Smooth muscle cell (in vitro differentiated cells): ENCODE data around the gene OSTN. TPM values are rescaled to one million over a fixed set of nuclear protein-coding genes. Genes with fewer than 3 reads are reported as not detected.

Experiments used
- DNase-seq: peaks from one replicate; lab custom pipeline; 2025; ENCODE audit not compliant: unreplicated experiment; lab: John Stamatoyannopoulos, UW
- H2AFZ ChIP-seq: fragments of 200-600 bp; sonication (generic); 2 replicates; pipeline ENCODE4 v1.6.0; 2016; ENCODE audit warnings: antibody characterized with exemption, low read depth, mild to moderate bottlenecking
- H3F3A ChIP-seq: fragments of 200-600 bp; sonication (generic); 2 replicates; pipeline ENCODE4 v1.6.0; 2017; ENCODE audit warnings: antibody characterized with exemption, low read depth
- H3K27ac ChIP-seq: fragments of 200-600 bp; sonication (generic); 2 replicates; pipeline ENCODE4 v1.5.1; 2016; ENCODE audit warnings: low read depth, mild to moderate bottlenecking
- H3K27me3 ChIP-seq: fragments of 200-600 bp; sonication (generic); 2 replicates; pipeline ENCODE4 v1.6.1; 2016; ENCODE audit warnings: low read depth, mild to moderate bottlenecking
- H3K36me3 ChIP-seq: fragments of 200-600 bp; sonication (generic); 2 replicates; pipeline ENCODE4 v1.5.1; 2016; ENCODE audit warnings: low read depth
- H3K4me1 ChIP-seq: fragments of 200-600 bp; sonication (generic); 2 replicates; pipeline ENCODE4 v1.5.1; 2016; ENCODE audit warnings: low read depth
- H3K4me2 ChIP-seq: fragments of 200-600 bp; sonication (generic); 2 replicates; pipeline ENCODE4 v1.6.0; 2016; ENCODE audit warnings: mild to moderate bottlenecking
- H3K4me3 ChIP-seq: fragments of 200-600 bp; sonication (generic); 2 replicates; pipeline ENCODE4 v1.5.1; 2016; ENCODE audit warnings: mild to moderate bottlenecking
- H3K79me2 ChIP-seq: fragments of 200-600 bp; sonication (generic); 2 replicates; pipeline ENCODE4 v1.6.0; 2016; ENCODE audit warnings: low read depth, mild to moderate bottlenecking
- H3K9ac ChIP-seq: fragments of 200-600 bp; sonication (generic); 2 replicates; pipeline ENCODE4 v1.6.0; 2016; ENCODE audit warnings: low read depth
- H3K9me3 ChIP-seq: fragments of 200-600 bp; sonication (generic); replicated peaks from 2 replicates; pipeline ENCODE4 v1.5.1; 2016; ENCODE audit warnings: low read depth
- H4K20me1 ChIP-seq: fragments of 200-600 bp; sonication (generic); 2 replicates; pipeline ENCODE4 v1.6.0; 2016; ENCODE audit warnings: low read depth
- WGBS: methylation state at CpG from one replicate; pipeline ENCODE4 v1.1.7; 2016; ENCODE audit warnings: low lambda C conversion rate; 5-methylcytosine and 5-hydroxymethylcytosine counted together
- polyA plus RNA-seq: library from polyadenylated mRNA; unstranded; fragments of >200 nt; fragmentation: Nextera tagmentation; extraction: Ambion mirVana; gene quantifications from 2 replicates; pipeline ENCODE4 v1.2.1, GENCODE V29; 2016
- total RNA-seq: library from RNA; depleted of rRNA; stranded (reverse); fragments of >200 nt; gene quantifications from 2 replicates; pipeline ENCODE4 v1.2.3, GENCODE V29; 2014
- TF ChIP-seq, protein P1 (sequence below): fragments of 200-600 bp; sonication (generic); IDR thresholded peaks from 2 replicates; pipeline ENCODE4 v1.5.1; 2017; ENCODE audit warnings: borderline replicate concordance, mild to moderate bottlenecking, antibody characterized with exemption; ENCODE audit not compliant: insufficient read depth, poor library complexity, severe bottlenecking

OSTN gene
- total and polyA plus RNA-seq, 2 experiments from 2014 or later = 0.40 to 1.3 TPM

DNA sequence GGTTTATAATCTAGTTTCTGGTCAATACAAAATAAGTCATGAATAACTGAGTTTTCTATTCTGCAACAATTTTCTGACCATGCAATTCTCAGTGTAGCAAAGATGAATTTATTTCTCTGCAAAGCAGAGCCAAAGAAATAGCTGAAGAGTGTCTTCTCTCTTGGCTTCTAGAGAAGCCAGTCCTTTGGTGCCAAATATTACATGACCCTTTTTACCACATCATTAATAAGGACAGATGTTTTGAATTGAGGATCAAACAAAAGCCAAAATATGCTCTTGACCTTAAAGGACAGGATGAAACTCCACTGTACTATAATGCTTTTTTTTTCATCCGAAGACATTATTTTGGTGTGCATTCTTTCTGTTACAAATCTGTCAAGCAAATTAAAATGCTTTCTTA, 40.2 kb upstream of the OSTN start:
- no peak for DNase-seq
- H3F3A ChIP-seq = no peaks in the 10 kb centered on the region
- no peaks in the 10 kb centered on the region for H3K79me2 ChIP-seq
- no peaks in the 10 kb centered on the region for H4K20me1 ChIP-seq
- TF ChIP-seq, protein P1, sequence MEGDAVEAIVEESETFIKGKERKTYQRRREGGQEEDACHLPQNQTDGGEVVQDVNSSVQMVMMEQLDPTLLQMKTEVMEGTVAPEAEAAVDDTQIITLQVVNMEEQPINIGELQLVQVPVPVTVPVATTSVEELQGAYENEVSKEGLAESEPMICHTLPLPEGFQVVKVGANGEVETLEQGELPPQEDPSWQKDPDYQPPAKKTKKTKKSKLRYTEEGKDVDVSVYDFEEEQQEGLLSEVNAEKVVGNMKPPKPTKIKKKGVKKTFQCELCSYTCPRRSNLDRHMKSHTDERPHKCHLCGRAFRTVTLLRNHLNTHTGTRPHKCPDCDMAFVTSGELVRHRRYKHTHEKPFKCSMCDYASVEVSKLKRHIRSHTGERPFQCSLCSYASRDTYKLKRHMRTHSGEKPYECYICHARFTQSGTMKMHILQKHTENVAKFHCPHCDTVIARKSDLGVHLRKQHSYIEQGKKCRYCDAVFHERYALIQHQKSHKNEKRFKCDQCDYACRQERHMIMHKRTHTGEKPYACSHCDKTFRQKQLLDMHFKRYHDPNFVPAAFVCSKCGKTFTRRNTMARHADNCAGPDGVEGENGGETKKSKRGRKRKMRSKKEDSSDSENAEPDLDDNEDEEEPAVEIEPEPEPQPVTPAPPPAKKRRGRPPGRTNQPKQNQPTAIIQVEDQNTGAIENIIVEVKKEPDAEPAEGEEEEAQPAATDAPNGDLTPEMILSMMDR = no peak
- no peak overlapping the region for H3K4me2 ChIP-seq
- H2AFZ ChIP-seq = no peak overlapping the region
- 92% methylated on average over 1 of the region's 1 CpG for WGBS
- H3K27ac ChIP-seq = no peak overlapping the region
- peaks cover 5% of the 10 kb centered on the region for H3K36me3 ChIP-seq
- no peak overlapping the region for H3K9ac ChIP-seq
- H3K27me3 ChIP-seq = no peaks in the 10 kb centered on the region
- no peak overlapping the region for H3K4me3 ChIP-seq
- H3K4me1 ChIP-seq = no peaks in the 10 kb centered on the region
- H3K9me3 ChIP-seq = peaks cover 15% of the 10 kb centered on the region

DNA sequence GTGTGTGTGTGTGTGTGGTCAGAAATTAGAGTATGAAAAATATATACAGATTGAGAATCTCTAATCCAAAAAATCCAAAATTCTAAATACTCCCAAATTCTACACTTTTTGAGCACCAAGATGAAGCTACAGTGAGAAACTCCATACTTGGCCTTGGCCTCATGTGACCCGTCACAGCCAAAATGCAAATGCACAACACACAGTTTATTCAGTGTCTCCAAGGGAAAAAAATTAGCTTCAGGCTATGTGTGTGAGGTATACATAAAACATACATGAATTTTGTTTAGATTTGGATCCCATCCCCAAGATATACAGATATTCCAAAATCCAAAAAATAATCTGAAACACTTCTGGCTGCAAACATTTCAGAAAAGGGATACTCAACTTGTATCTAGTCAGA, 33.2 kb upstream of the OSTN start:
- no peak overlapping the region for H3K4me3 ChIP-seq
- H4K20me1 ChIP-seq = no peaks in the 10 kb centered on the region
- TF ChIP-seq, protein P1 = no peak
- no peak overlapping the region for H2AFZ ChIP-seq
- H3K79me2 ChIP-seq = no peaks in the 10 kb centered on the region
- no peaks in the 10 kb centered on the region for H3K9me3 ChIP-seq
- no peak overlapping the region for H3K27ac ChIP-seq
- 94% methylated on average over 1 of the region's 1 CpG for WGBS
- DNase-seq = no peak
- H3K4me2 ChIP-seq = no peak overlapping the region
- no peaks in the 10 kb centered on the region for H3F3A ChIP-seq
- H3K9ac ChIP-seq = no peak overlapping the region
- H3K36me3 ChIP-seq = no peaks in the 10 kb centered on the region
- no peaks in the 10 kb centered on the region for H3K4me1 ChIP-seq
- no peaks in the 10 kb centered on the region for H3K27me3 ChIP-seq

DNA sequence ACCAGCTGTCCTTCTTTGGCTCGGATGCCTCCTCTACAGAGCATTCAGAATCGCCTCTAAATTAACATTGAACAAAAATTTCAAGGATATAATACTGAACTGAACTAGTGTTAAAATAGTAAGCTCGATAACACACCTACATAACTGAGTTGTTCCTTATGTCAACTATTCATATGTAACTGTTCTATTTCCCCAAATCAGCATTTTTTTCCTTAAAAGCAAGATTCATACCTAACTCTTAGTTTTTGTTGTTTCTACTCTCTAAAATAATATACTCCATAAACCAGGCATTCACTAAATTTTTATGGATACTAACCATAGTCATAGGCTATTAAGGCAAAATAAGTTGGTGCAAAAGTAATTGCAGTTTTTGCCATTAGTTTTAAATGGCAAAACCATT, 32.7 kb upstream of the OSTN start:
- H2AFZ ChIP-seq = no peak overlapping the region
- no peaks in the 10 kb centered on the region for H3F3A ChIP-seq
- 89% methylated on average over 3 of the region's 3 CpGs for WGBS
- H3K9me3 ChIP-seq = no peaks in the 10 kb centered on the region
- H3K4me2 ChIP-seq = no peak overlapping the region
- no peak overlapping the region for H3K4me3 ChIP-seq
- H4K20me1 ChIP-seq = no peaks in the 10 kb centered on the region
- H3K36me3 ChIP-seq = no peaks in the 10 kb centered on the region
- no peaks in the 10 kb centered on the region for H3K79me2 ChIP-seq
- no peaks in the 10 kb centered on the region for H3K4me1 ChIP-seq
- no peaks in the 10 kb centered on the region for H3K27me3 ChIP-seq
- H3K9ac ChIP-seq = no peak overlapping the region
- TF ChIP-seq, protein P1 = no peak
- DNase-seq = no peak
- H3K27ac ChIP-seq = no peak overlapping the region

DNA sequence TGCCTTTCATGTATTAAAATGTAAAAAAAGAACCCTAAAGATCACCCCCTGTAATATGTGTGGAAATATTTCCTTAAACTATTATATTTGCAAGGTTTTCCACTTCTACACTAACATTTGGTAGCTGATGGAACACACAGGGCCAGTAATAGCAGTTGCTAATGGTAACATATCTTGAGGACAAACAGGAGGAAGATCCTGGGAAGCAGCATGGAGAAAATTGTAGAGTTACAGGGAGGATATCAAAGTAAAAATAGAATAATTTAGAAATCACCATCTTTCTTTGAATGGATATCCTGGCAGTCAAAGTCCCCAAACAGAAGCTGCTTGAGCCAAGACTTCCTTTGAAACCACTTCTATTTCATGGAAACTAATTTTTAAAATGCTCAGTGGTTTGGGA, 29.5 kb upstream of the OSTN start:
- Histone ChIP-seq H3K4me2 (no peak overlapping the region), H3F3A (no peaks in the 10 kb centered on the region), H3K9me3 (no peaks in the 10 kb centered on the region), H3K36me3 (no peaks in the 10 kb centered on the region), H3K4me1 (no peaks in the 10 kb centered on the region), H4K20me1 (no peaks in the 10 kb centered on the region), H3K9ac (no peak overlapping the region), H2AFZ (no peak overlapping the region), H3K27ac (no peak overlapping the region), H3K79me2 (no peaks in the 10 kb centered on the region), H3K4me3 (no peak overlapping the region), H3K27me3 (no peaks in the 10 kb centered on the region)
- TF ChIP-seq, protein P1 = no peak
- no peak for DNase-seq
